Common myeloid progenitor, CD34-positive (primary cell): ENCODE measurements around the gene GLYAT.

Experiments used
- CTCF ChIA-PET: fragments of 350-600 bp; sonication (Branson Sonifier 250); formaldehyde crosslinking; loops from one replicate; lab custom pipeline; 2021; ENCODE audit warnings: antibody characterized with exemption; lab: Charles Lee
- POLR2A ChIA-PET: fragments of 350-600 bp; sonication (Branson Sonifier 250); formaldehyde crosslinking; loops from one replicate; lab custom pipeline; 2021; ENCODE audit warnings: antibody characterized with exemption; lab: Charles Lee
- DNase-seq, 3 donors: peaks; one replicate each; pipeline versions ENCODE4 v3.0.0 to v3.0.0-alpha.2; 2013
- H3K27ac ChIP-seq, 2 experiments: 1 replicate in 1 of 2; 2 replicates in 1 of 2; pipeline ENCODE4 v1.7.0; 2013; ENCODE audit warnings: inconsistent platforms in 2 of 2, low read length in 2 of 2, mild to moderate bottlenecking in 2 of 2, low read depth in 1 of 2, moderate library complexity in 1 of 2; ENCODE audit not compliant: severe bottlenecking in 2 of 2, insufficient read depth in 1 of 2, poor library complexity in 1 of 2
- H3K27me3 ChIP-seq, 5 experiments: replicated peaks in 2 of 5; 1 replicate in 3 of 5; 2 replicates in 2 of 5; pipeline versions ENCODE4 v1.6.1 to v1.7.0; 2013; ENCODE audit warnings: low read length in 4 of 5, mild to moderate bottlenecking in 2 of 5, moderate library complexity in 2 of 5, inconsistent platforms in 1 of 5; ENCODE audit not compliant: insufficient read depth in 5 of 5, control insufficient read depth in 4 of 5
- H3K36me3 ChIP-seq, 4 experiments: 1 replicate in 2 of 4; 2 replicates in 2 of 4; pipeline versions ENCODE4 v1.6.1 to v1.7.0; 2013; ENCODE audit warnings: low read length in 3 of 4, control low read depth in 1 of 4, mild to moderate bottlenecking in 1 of 4; ENCODE audit not compliant: control insufficient read depth in 4 of 4, insufficient read depth in 4 of 4
- H3K4me1 ChIP-seq, 4 experiments: 1 replicate in 3 of 4; 2 replicates in 1 of 4; pipeline versions ENCODE4 v1.6.1 to v1.7.1; 2013; ENCODE audit warnings: low read length in 3 of 4, mild to moderate bottlenecking in 3 of 4, control low read depth in 1 of 4, inconsistent platforms in 1 of 4, moderate library complexity in 1 of 4; ENCODE audit not compliant: control insufficient read depth in 4 of 4, insufficient read depth in 4 of 4; ENCODE audit errors: control extremely low read depth in 1 of 4
- H3K4me3 ChIP-seq, 7 experiments: 1 replicate in 4 of 7; 2 replicates in 3 of 7; pipeline versions ENCODE4 v1.5.1 to v1.7.0; 2013; ENCODE audit warnings: mild to moderate bottlenecking in 7 of 7, low read length in 6 of 7, moderate library complexity in 6 of 7, inconsistent platforms in 2 of 7, low read depth in 2 of 7, control low read depth in 1 of 7; ENCODE audit not compliant: insufficient read depth in 4 of 7, control insufficient read depth in 1 of 7; ENCODE audit errors: extremely low read depth in 1 of 7
- H3K9me3 ChIP-seq, 5 experiments: 1 replicate in 4 of 5; 2 replicates in 1 of 5; pipeline versions ENCODE4 v1.6.1 to v1.7.1; 2013; ENCODE audit warnings: low read length in 4 of 5, mild to moderate bottlenecking in 2 of 5, inconsistent platforms in 1 of 5, low read depth in 1 of 5, moderate library complexity in 1 of 5; ENCODE audit not compliant: control insufficient read depth in 4 of 5, insufficient read depth in 2 of 5; ENCODE audit errors: control extremely low read depth in 1 of 5
- WGBS: methylation state at CpG from one replicate; pipeline ENCODE4 v1.1.5; 2013; ENCODE audit not compliant: insufficient coverage; 5-methylcytosine and 5-hydroxymethylcytosine counted together

The GLYAT gene

GRCh38 chr11:58734681-58735490 is 3.1 kb upstream of the GLYAT start:
- DNase-seq = no peak
- Histone ChIP-seq H3K27ac (no peak overlapping the region), H3K4me1 (no peaks in the 10 kb centered on the region), H3K9me3 (peaks cover 0 to 3% (median 2%) of the 10 kb centered on the region in 5 experiments), H3K36me3 (no peaks in the 10 kb centered on the region), H3K27me3 (no peaks in the 10 kb centered on the region), H3K4me3 (no peak overlapping the region)
- WGBS = 90% methylated on average over 3 of the region's 4 CpGs
- POLR2A ChIA-PET = no interaction called here
- CTCF ChIA-PET = interaction anchor here (1.3 kb wide), 1 partner anchor 36 kb away, joined by 3 read pairs; no protein-coding TSS in a partner anchor

- H3K4me1 ChIP-seq = peaks cover 11 to 21% (median 16%) of the 10 kb centered on the region in 4 experiments
- ChIA-PET CTCF (interaction anchor here (0.7 to 0.9 kb wide), 2 partner anchors 58 to 76 kb away, joined by 3 read pairs; no protein-coding TSS in a partner anchor), POLR2A (no interaction called here)
- no peaks in the 10 kb centered on the region for H3K27me3 ChIP-seq
- H3K36me3 ChIP-seq = no peaks in the 10 kb centered on the region
- H3K27ac ChIP-seq = no peak overlapping the region
- peaks cover 0 to 2% (median 0%) of the 10 kb centered on the region in 5 experiments for H3K9me3 ChIP-seq
- H3K4me3 ChIP-seq = no peak overlapping the region
- no peak for DNase-seq
These were observed 1.1 kb downstream of the GLYAT start for GRCh38 chr11:58730507-58731089.

DNA sequence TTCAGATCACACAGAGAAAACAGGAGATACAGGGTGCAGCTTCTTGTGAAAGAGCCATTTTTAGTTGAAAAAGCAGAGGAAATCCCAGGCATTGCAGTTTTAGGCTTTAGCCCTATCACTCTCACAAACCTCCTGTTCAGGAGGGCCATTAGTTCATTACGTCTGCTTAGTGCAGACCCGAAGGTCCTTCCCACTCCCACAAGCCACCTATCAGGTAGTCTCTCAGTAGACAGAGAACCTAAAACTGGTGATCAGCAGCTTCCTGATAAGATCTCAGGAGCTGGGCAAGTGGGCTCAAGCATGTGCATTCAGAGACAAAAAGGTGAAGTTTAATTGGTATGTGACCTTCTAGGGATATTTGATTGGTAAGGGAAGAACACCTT is 4.3 kb downstream of the GLYAT start:
- 100% methylated on average over 1 of the region's 2 CpGs for WGBS
- no peak overlapping the region for H3K4me3 ChIP-seq
- H3K9me3 ChIP-seq = peaks cover 0 to 2% (median 0%) of the 10 kb centered on the region in 5 experiments
- ChIA-PET CTCF (no interaction called here), POLR2A (no interaction called here)
- no peaks in the 10 kb centered on the region for H3K27me3 ChIP-seq
- peak overlapping the region; percentile 11 to 45 for H3K27ac ChIP-seq
- DNase-seq = no peak
- H3K4me1 ChIP-seq = peaks cover 11 to 27% (median 16%) of the 10 kb centered on the region in 4 experiments
- H3K36me3 ChIP-seq = no peaks in the 10 kb centered on the region

DNA sequence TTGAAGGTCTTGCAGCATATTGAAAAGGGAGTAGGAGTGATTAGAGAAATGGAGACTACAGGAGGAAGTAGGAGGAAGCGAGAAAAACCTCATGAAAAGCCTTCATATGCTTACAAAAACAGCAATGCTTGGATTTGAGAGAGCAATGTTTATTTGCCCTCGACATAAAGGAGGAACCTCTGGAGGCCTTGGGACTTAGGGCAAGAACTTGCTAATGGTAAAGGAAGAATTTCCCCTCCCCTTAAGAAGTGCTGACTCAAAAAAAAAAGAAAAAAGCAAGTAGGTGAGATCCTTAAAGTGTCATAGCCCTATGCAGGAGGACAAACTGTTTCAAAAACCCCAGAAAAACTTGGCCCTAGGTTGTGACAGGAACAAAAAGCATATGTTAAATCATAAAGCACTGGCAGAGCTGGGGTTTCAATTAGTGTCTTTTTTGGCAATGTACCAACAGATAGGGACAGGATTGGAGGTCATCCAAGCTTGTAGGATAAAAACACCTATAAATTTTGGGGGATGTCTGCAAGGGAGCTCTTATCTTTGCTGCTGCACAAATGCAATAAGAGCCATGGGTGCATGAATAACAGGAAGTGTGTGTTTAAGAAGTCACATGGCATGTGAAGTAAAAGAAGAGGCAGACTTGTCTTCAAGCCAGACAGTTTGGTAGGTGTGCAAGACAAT is 4.9 kb downstream of the GLYAT start:
- no CpG with 5 or more reads among the region's 2 CpGs for WGBS
- ChIA-PET POLR2A (no interaction called here), CTCF (no interaction called here)
- peaks cover 11 to 27% (median 16%) of the 10 kb centered on the region in 4 experiments for H3K4me1 ChIP-seq
- no peak overlapping the region for H3K4me3 ChIP-seq
- DNase-seq = peak; percentile 6 to 69 (median 42)
- no peaks in the 10 kb centered on the region for H3K36me3 ChIP-seq
- peaks cover 0 to 2% (median 0%) of the 10 kb centered on the region in 5 experiments for H3K9me3 ChIP-seq
- H3K27ac ChIP-seq = peak overlapping the region; percentile 11 to 54
- no peaks in the 10 kb centered on the region for H3K27me3 ChIP-seq

DNA sequence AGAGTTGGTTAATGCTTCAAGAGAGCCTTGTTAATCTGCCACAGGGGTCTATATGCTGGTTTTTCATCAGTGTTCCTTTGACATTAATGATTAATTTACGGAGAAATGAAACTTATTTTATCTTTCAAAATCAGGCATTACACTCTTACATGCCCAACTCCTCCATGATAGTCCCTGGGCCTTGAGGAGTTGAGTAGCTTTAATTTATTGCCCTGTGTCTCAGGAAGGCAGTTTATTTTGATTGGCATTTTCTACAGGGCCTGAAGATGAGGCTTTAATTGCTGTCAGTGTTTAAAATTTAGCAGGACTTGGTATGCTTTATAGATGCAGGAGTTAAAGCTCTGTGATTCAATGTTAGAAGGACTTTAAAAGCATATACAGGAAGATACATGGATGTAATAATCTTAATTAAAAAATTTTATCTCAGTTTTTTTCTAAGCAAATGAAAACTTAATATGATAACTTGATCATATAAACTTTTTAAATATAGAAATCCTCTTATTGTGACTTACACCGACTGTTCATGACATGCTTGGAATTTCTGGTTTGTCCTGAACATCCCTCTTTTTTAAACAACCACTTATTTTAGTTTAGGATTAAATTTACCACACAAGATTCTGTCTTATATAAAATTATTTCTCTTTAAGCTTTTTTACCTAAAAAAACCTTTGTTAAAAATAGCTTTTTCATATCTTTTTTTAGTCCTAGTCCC is 12.2 kb downstream of the GLYAT start:
- Histone ChIP-seq H3K9me3 (peaks cover 0 to 4% (median 0%) of the 10 kb centered on the region in 5 experiments), H3K36me3 (no peaks in the 10 kb centered on the region), H3K27ac (no peak overlapping the region), H3K27me3 (no peaks in the 10 kb centered on the region), H3K4me3 (no peak overlapping the region), H3K4me1 (no peaks in the 10 kb centered on the region)
- POLR2A ChIA-PET = no interaction called here
- WGBS = no CpG with 5 or more reads among the region's 2 CpGs
- DNase-seq = no peak
- CTCF ChIA-PET = no interaction called here

DNA sequence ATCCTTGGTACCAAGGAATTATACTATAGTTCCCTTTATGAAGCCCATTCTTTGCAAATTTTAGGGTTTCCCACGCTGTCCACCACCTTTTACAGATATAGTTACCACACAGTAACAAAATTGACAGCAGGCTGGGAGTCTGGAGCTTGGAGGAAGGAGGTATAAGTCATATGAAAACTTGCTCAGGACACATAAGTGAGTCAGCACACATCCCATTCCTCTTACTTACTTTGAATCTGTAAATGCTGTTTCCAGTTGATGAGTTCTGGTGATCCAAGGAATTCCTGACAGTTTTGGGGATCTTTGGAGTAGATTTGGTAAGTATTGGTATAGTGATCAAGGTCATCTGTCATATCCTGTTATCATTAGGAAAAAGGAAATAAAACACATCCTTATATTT is 19.2 kb downstream of the GLYAT start:
- Histone ChIP-seq H3K36me3 (no peaks in the 10 kb centered on the region), H3K4me3 (no peak overlapping the region), H3K4me1 (no peaks in the 10 kb centered on the region), H3K27me3 (no peaks in the 10 kb centered on the region), H3K9me3 (peaks cover 0 to 3% (median 0%) of the 10 kb centered on the region in 5 experiments), H3K27ac (no peak overlapping the region)
- no peak for DNase-seq
- WGBS = no CpG with 5 or more reads among the region's 1 CpG
- POLR2A ChIA-PET = no interaction called here
- CTCF ChIA-PET = interaction anchor here (1.4 kb wide), 1 partner anchor 50 kb away, joined by 3 read pairs; no protein-coding TSS in a partner anchor
